ENCODE results near the gene RASGRP4. TPM values are rescaled to one million over a fixed set of nuclear protein-coding genes. Genes with fewer than 3 reads are reported as not detected.
"Not testable (repeated sequence)": the region's sequence is repeated elsewhere in the genome, so short reads cannot be mapped to it uniquely, and the experiment has no call there.

RASGRP4 gene
- total and polyA plus RNA-seq, 2 experiments from 2014 or later: not detected

GRCh38 chr19:38412491-38412890 is 13.5 kb downstream of the RASGRP4 start:
- Histone ChIP-seq H3K9me3 (ENCODE audit: low read depth) (no peaks in the 10 kb centered on the region), H3F3A (ENCODE audit: insufficient read depth) (0 out of 2 replicates have a peak, but pooled peaks cover 4% of the 10 kb centered on the region), H3K36me3 (ENCODE audit: low read depth) (no peaks in the 10 kb centered on the region), H3K27ac (no peak overlapping the region), H3K4me2 (ENCODE audit: unreplicated experiment) (no peak overlapping the region), H3K27me3 (replicated peaks; ENCODE audit: insufficient read depth) (0 out of 2 replicates have a peak, but pooled peaks cover 4% of the 10 kb centered on the region), H3K79me2 (ENCODE audit: insufficient read depth) (no peaks in the 10 kb centered on the region), H3K4me1 (ENCODE audit: insufficient read depth) (no peaks in the 10 kb centered on the region), H3K4me3 (no peak overlapping the region), H3K9ac (no peak overlapping the region), H2AFZ (no peak overlapping the region), H3K9me2 (ENCODE audit: insufficient read depth) (no peaks in the 10 kb centered on the region), H4K20me1 (ENCODE audit: insufficient read depth) (no peaks in the 10 kb centered on the region)
- in situ Hi-C loops (cut with MboI): loop anchor here (10.0 kb wide), 1 partner anchor 222 kb away; no protein-coding TSS in a partner anchor
- WGBS, 2 experiments (ENCODE audit: low coverage in 1 of 2, low lambda C conversion rate in 2 of 2, missing lambda C conversion rate in 2 of 2): 68 to 73% methylated on average over 8 of the region's 8 CpGs
- TF ChIP-seq EZH2phosphoT487 (IDR thresholded peaks at IDR 0.05; ENCODE audit: insufficient read depth, low read depth): no peak
- no peak for DNase-seq

GRCh38 chr19:38411898-38412297 is 14.1 kb downstream of the RASGRP4 start:
- not testable (repeated sequence) for H3K4me3 ChIP-seq; H3K79me2 ChIP-seq (ENCODE audit: insufficient read depth); H3K4me1 ChIP-seq (ENCODE audit: insufficient read depth); H3K27ac ChIP-seq; H3K27me3 ChIP-seq (replicated peaks; ENCODE audit: insufficient read depth); H3F3A ChIP-seq (ENCODE audit: insufficient read depth); H3K9me3 ChIP-seq (ENCODE audit: low read depth); DNase-seq; H3K9ac ChIP-seq; H2AFZ ChIP-seq; H3K9me2 ChIP-seq (ENCODE audit: insufficient read depth); H4K20me1 ChIP-seq (ENCODE audit: insufficient read depth); H3K36me3 ChIP-seq (ENCODE audit: low read depth); H3K4me2 ChIP-seq (ENCODE audit: unreplicated experiment)
- in situ Hi-C loops (cut with MboI): loop anchor here (10.0 kb wide), 1 partner anchor 223 kb away; no protein-coding TSS in a partner anchor
- WGBS, 2 experiments (ENCODE audit: low coverage in 1 of 2, low lambda C conversion rate in 2 of 2, missing lambda C conversion rate in 2 of 2): 79 to 88% methylated on average over 5 of the region's 5 CpGs

DNA sequence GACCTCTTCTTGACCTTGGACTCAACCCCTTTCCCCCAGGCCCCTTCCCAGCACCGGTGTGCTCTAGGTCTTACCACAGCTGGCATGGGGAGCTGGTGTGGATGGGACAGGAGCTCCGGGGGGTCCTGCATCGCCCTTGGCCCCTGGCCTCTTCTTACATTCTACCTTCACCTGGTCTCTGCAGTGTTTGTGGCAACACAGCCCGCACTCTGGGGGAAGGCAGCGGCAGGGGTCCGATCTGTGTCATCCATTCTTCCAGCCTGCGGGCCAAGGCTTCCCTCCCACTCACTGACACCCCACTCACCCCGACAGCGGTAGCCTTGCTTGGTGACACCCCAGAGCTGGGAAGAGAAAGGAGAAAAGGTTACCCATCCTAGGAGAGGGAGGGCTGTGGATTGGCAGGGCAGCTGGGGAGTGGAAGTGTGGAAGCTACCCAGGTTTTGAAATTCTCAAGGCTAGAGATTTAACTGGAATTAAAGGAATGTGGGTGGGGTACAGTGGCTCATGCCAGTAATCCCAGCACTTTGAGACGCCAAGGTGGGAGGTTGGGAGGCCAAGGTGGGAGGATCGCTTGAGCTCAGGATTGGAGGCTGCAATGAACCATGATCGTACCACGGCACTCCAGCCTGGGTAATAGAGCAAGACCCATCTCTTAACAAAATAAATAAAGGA is 14.8 kb downstream of the RASGRP4 start:
- no peaks in the 10 kb centered on the region for H3K9me2 ChIP-seq (ENCODE audit: insufficient read depth)
- H3K27ac ChIP-seq: no peak overlapping the region
- no peak overlapping the region for H2AFZ ChIP-seq
- no peak overlapping the region for H3K9ac ChIP-seq
- no peaks in the 10 kb centered on the region for H3K79me2 ChIP-seq (ENCODE audit: insufficient read depth)
- DNase-seq: no peak
- no peaks in the 10 kb centered on the region for H4K20me1 ChIP-seq (ENCODE audit: insufficient read depth)
- H3K4me2 ChIP-seq (ENCODE audit: unreplicated experiment): no peak overlapping the region
- in situ Hi-C loops (cut with MboI): loop anchor here (10.0 kb wide), 1 partner anchor 224 kb away; no protein-coding TSS in a partner anchor
- 0 out of 2 replicates have a peak, but pooled peaks cover 4% of the 10 kb centered on the region for H3F3A ChIP-seq (ENCODE audit: insufficient read depth)
- H3K4me3 ChIP-seq: no peak overlapping the region
- no peak for TF ChIP-seq EZH2phosphoT487 (IDR thresholded peaks at IDR 0.05; ENCODE audit: insufficient read depth, low read depth)
- TF ChIP-seq EZH2 (IDR thresholded peaks at IDR 0.05; ENCODE audit: insufficient read depth, poor library complexity, severe bottlenecking): no peak
- WGBS, 2 experiments (ENCODE audit: low coverage in 1 of 2, low lambda C conversion rate in 2 of 2, missing lambda C conversion rate in 2 of 2): 78 to 87% methylated on average over 11 to 13 of the region's 13 CpGs
- H3K36me3 ChIP-seq (ENCODE audit: low read depth): no peaks in the 10 kb centered on the region
- no peaks in the 10 kb centered on the region for H3K9me3 ChIP-seq (ENCODE audit: low read depth)
- H3K4me1 ChIP-seq (ENCODE audit: insufficient read depth): no peaks in the 10 kb centered on the region
- H3K27me3 ChIP-seq (replicated peaks; ENCODE audit: insufficient read depth): no peaks in the 10 kb centered on the region

GRCh38 chr19:38410407-38410806 is 15.6 kb downstream of the RASGRP4 start:
- not testable (repeated sequence) for H3K36me3 ChIP-seq (ENCODE audit: low read depth)
- in situ Hi-C loops (cut with MboI): loop anchor here (10.0 kb wide), 1 partner anchor 224 kb away; no protein-coding TSS in a partner anchor

More at GRCh38 chr19:38410407-38410806, 15.6 kb downstream of the RASGRP4 start:
- not testable (repeated sequence) for H3K27me3 ChIP-seq (replicated peaks; ENCODE audit: insufficient read depth); H3K4me2 ChIP-seq (ENCODE audit: unreplicated experiment); H2AFZ ChIP-seq; H3K9me3 ChIP-seq (ENCODE audit: low read depth); H3F3A ChIP-seq (ENCODE audit: insufficient read depth); H3K4me1 ChIP-seq (ENCODE audit: insufficient read depth); H3K27ac ChIP-seq; H3K4me3 ChIP-seq; H3K79me2 ChIP-seq (ENCODE audit: insufficient read depth); H3K9me2 ChIP-seq (ENCODE audit: insufficient read depth); H4K20me1 ChIP-seq (ENCODE audit: insufficient read depth); DNase-seq; H3K9ac ChIP-seq
- 57 to 61% methylated on average over 6 of the region's 6 CpGs for WGBS, 2 experiments (ENCODE audit: low coverage in 1 of 2, low lambda C conversion rate in 2 of 2, missing lambda C conversion rate in 2 of 2)

Data from GM23248 (cell line).